Progenitor cell of endocrine pancreas (in vitro differentiated cells): ENCODE results near the gene LSM5. TPM values are rescaled to one million over a fixed set of nuclear protein-coding genes. Genes with fewer than 3 reads are reported as not detected.
A peak's percentile ranks its signal among the peaks of the same experiment; 100 is the strongest.
"Not testable (repeated sequence)": the region's sequence is repeated elsewhere in the genome, so short reads cannot be mapped to it uniquely, and the experiment has no call there.

Experiments used
- DNase-seq: peaks from one replicate; pipeline ENCODE4 v3.0.0; 2021; ENCODE audit warnings: low spot score; ENCODE audit not compliant: unreplicated experiment
- H3K27ac Mint-ChIP-seq: 2 replicates; pipeline ENCODE4 v1.8.0; 2021; ENCODE audit warnings: mild to moderate bottlenecking, moderate library complexity, mixed read lengths
- H3K27me3 Mint-ChIP-seq: 2 replicates; pipeline ENCODE4 v1.8.0; 2021; ENCODE audit warnings: mixed read lengths
- H3K36me3 Mint-ChIP-seq: 2 replicates; pipeline ENCODE4 v1.8.0; 2022; ENCODE audit warnings: mixed read lengths; ENCODE audit not compliant: insufficient read depth
- H3K4me1 Mint-ChIP-seq: 2 replicates; pipeline ENCODE4 v1.8.0; 2021; ENCODE audit warnings: low read depth, mixed read lengths
- H3K4me3 Mint-ChIP-seq: 2 replicates; pipeline ENCODE4 v1.8.0; 2021; ENCODE audit warnings: low read depth, mild to moderate bottlenecking, moderate library complexity, mixed read lengths
- H3K9me3 Mint-ChIP-seq: 2 replicates; pipeline ENCODE4 v1.8.0; 2021; ENCODE audit warnings: low read depth, mixed read lengths
- CTCF ChIP-seq: fragments of 200-600 bp; sonication (generic); IDR thresholded peaks from one replicate; pipeline ENCODE4 v1.5.0; 2021; ENCODE audit warnings: antibody characterized with exemption, mild to moderate bottlenecking; ENCODE audit not compliant: unreplicated experiment
- total RNA-seq: library from RNA; stranded (reverse); gene quantifications from 2 replicates; pipeline ENCODE4 v1.2.1, GENCODE V29; 2021

LSM5 gene
- total RNA-seq, 1 donor from 2014 or later: 78.1 TPM

- H3K27ac Mint-ChIP-seq: no peak overlapping the region
- H3K27me3 Mint-ChIP-seq: no peaks in the 10 kb centered on the region
Measured at GRCh38 chr7:32506266-32507054, 16.3 kb upstream of the LSM5 start.

DNA sequence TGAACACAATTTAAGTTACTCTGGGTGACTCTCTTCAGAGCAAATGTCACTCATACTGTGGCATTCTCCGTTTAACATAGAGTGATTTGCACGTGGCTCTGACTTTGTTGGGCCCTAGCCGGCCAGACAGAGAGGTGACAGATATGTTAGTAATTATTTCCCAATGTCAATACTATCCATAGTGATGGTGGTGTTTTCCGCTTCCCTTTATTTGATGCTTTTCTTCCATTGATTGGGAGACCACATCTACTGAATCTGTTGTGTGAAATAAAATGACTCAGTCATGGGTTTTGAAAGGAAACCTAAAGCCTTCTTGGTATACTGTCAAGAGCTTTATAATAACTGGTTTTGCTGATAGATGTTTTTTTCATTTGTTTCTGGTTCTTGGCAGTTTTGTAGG, 12.5 kb upstream of the LSM5 start:
- no peak for TF ChIP-seq CTCF
- peaks cover 18% of the 10 kb centered on the region for H3K36me3 Mint-ChIP-seq
- no peak overlapping the region for H3K27ac Mint-ChIP-seq
- DNase-seq: no peak
- peaks cover 14% of the 10 kb centered on the region for H3K4me1 Mint-ChIP-seq
- H3K4me3 Mint-ChIP-seq: no peak overlapping the region
- no peaks in the 10 kb centered on the region for H3K27me3 Mint-ChIP-seq
- H3K9me3 Mint-ChIP-seq: peaks cover 5% of the 10 kb centered on the region

More at GRCh38 chr7:32506266-32507054, 16.3 kb upstream of the LSM5 start:
- peaks cover 23% of the 10 kb centered on the region for H3K36me3 Mint-ChIP-seq
- no peak overlapping the region for H3K4me3 Mint-ChIP-seq
- H3K9me3 Mint-ChIP-seq: peaks cover 15% of the 10 kb centered on the region
- TF ChIP-seq CTCF: no peak
- DNase-seq: no peak
- peaks cover 9% of the 10 kb centered on the region for H3K4me1 Mint-ChIP-seq

DNA sequence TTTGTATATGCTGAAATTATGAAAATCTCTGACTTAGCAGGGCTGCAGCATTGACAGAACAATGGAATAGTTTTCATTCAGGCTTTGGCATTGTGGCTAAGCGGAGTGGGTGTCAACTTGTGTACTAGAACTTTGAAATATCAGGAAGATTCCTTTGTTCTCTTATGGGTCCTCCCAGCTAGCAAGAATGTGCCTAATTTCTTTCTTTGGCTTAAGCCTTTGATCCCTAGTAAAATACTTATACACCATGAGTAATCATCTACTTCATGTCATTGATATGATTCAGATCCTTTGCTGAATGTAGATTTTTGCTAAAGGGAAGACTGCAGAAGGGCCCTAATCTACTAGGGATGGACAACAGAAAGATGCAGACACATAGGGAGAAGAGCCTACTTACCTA, 11.3 kb upstream of the LSM5 start:
- DNase-seq: no peak
- peaks cover 21% of the 10 kb centered on the region for H3K4me1 Mint-ChIP-seq
- H3K27me3 Mint-ChIP-seq: no peaks in the 10 kb centered on the region
- no peak overlapping the region for H3K4me3 Mint-ChIP-seq
- peak overlapping the region; percentile 73 for H3K27ac Mint-ChIP-seq
- no peak for TF ChIP-seq CTCF
- H3K36me3 Mint-ChIP-seq: peaks cover 9% of the 10 kb centered on the region
- H3K9me3 Mint-ChIP-seq: no peaks in the 10 kb centered on the region

GRCh38 chr7:32500922-32501341, 10.8 kb upstream of the LSM5 start:
- peaks cover 25% of the 10 kb centered on the region for H3K4me1 Mint-ChIP-seq
- no peak for TF ChIP-seq CTCF
- H3K4me3 Mint-ChIP-seq: no peak overlapping the region
- H3K27ac Mint-ChIP-seq: no peak overlapping the region
- H3K27me3 Mint-ChIP-seq: no peaks in the 10 kb centered on the region
- H3K9me3 Mint-ChIP-seq: no peaks in the 10 kb centered on the region
- H3K36me3 Mint-ChIP-seq: peaks cover 9% of the 10 kb centered on the region
- DNase-seq: no peak

DNA sequence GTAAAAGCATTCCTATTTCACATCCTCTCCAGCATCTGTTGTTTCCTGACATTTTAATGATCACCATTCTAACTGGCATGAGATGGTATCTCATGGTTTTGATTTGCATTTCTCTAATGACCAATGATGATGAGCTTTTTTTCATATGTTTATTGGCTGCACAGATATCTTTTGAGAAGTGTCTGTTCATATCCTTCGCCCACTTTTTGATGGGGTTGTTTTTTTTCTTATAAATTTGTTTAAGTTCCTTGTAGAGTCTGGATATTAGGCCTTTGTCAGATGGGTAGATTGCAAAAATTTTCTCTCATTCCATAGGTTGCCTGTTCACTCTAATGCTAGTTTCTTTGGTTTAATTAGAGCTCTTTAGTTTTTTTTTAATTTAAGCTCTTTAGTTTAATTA, 10.0 kb upstream of the LSM5 start:
- not testable (repeated sequence) for H3K9me3 Mint-ChIP-seq, H3K27me3 Mint-ChIP-seq, H3K36me3 Mint-ChIP-seq, H3K4me3 Mint-ChIP-seq, DNase-seq, H3K27ac Mint-ChIP-seq
- peaks cover 25% of the 10 kb centered on the region for H3K4me1 Mint-ChIP-seq

GRCh38 chr7:32499755-32500154, 9.6 kb upstream of the LSM5 start:
- H3K36me3 Mint-ChIP-seq, H3K27ac Mint-ChIP-seq, H3K27me3 Mint-ChIP-seq, H3K4me3 Mint-ChIP-seq, DNase-seq, H3K9me3 Mint-ChIP-seq: not testable (repeated sequence)
- peaks cover 25% of the 10 kb centered on the region for H3K4me1 Mint-ChIP-seq
